C4-2B (cell line): ENCODE data around the gene LNPEP.

Source experiments
- H3K27ac ChIP-seq: fragments of 450-650 bp; 2 replicates; pipeline ENCODE4 v1.5.1; 2017
- CTCF ChIP-seq: fragments of 450-650 bp; conservative IDR thresholded peaks from 2 replicates; pipeline ENCODE4 v1.5.1; 2017; ENCODE audit warnings: mild to moderate bottlenecking
- ZFX ChIP-seq: fragments of 450-650 bp; IDR thresholded peaks from 2 replicates; pipeline ENCODE4 v1.6.1; 2017

LNPEP gene

GRCh38 chr5:97071101-97071500 is 135.2 kb downstream of the LNPEP start:
- H3K27ac ChIP-seq, result no peak overlapping the region
- TF ChIP-seq CTCF (no peak), ZFX (no peak)

GRCh38 chr5:97071993-97072392 is 136.1 kb downstream of the LNPEP start:
- no peak overlapping the region for H3K27ac ChIP-seq
- TF ChIP-seq CTCF (no peak), ZFX (no peak)

GRCh38 chr5:97072696-97073095 is 136.8 kb downstream of the LNPEP start:
- TF ChIP-seq CTCF (no peak), ZFX (no peak)
- no peak overlapping the region for H3K27ac ChIP-seq

GRCh38 chr5:97073420-97073819 is 137.5 kb downstream of the LNPEP start:
- no peak overlapping the region for H3K27ac ChIP-seq
- TF ChIP-seq ZFX (no peak), CTCF (no peak)

DNA sequence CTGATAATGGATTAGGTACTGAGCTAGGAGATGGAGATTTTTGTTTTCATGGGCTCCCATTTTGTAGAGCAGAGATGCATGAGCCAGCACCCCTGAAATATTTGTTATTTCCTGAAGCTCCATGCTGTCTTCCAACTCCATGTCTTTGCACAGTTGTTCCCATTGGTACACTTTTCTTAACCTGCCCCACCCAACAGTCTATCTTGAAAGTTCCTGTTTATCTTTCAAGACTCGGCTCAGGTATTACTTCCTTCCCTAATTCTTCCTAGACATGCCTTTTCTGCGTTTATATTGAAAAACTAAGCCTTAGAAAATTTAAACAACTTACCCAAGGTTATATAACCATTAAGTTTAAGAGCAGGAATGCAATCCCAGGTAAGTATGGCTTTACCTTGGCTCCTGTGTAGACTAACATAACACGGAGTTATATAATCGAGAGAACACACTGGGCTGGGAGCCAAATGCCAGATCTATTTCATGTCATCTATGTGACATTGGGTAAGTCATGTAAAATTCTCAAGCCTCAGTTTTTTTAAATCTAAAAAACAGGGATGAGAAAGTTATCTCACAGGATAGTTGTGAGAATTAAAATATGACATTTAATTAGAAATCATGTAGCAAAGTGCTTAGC is 139.1 kb downstream of the LNPEP start:
- TF ChIP-seq ZFX (no peak), CTCF (no peak)
- H3K27ac ChIP-seq, result no peak overlapping the region

GRCh38 chr5:97075649-97076048 is 139.8 kb downstream of the LNPEP start:
- H3K27ac ChIP-seq, result no peak overlapping the region
- no peak for TF ChIP-seq ZFX
- TF ChIP-seq CTCF, result no peak

DNA sequence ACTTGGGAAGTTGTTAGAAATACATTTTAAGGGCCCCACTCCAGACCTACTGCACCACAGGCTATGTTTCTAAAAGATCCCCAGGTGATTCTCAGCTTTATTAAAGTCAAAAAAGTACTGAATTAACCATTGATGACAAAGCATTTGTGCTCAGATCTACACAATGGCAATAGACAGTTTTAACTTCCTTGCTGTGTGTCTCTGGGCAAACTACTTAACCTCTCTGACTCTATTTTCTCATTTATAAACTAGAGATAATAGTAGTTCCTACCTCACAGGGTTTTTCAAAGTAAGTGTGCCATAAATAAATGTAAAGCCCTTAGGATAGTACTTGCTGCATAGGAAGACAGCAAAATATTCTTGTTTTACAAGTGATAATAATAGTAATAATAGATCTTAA is 140.2 kb downstream of the LNPEP start:
- H3K27ac ChIP-seq, result no peak overlapping the region
- TF ChIP-seq ZFX (no peak), CTCF (no peak)
